Psoas muscle (tissue), 8 donors: Measurements from ENCODE around the gene SYNM. TPM values are rescaled to one million over a fixed set of nuclear protein-coding genes. Genes with fewer than 3 reads are reported as not detected.

Experiments
- ATAC-seq, 4 donors: fragments of 200-7000 bp; cut with Tn5 transposase; one replicate each; pipeline ENCODE4 v1.9.1; 2020; ENCODE audit warnings: moderate library complexity in 3 of 4, mild to moderate bottlenecking in 2 of 4
- DNase-seq, 2 donors: peaks; one replicate each; pipeline ENCODE4 v3.0.0-alpha.2; 2020
- H3K27ac ChIP-seq: fragments of 200-600 bp; one replicate; pipeline ENCODE4 v1.8.0; 2022
- H3K27me3 ChIP-seq, 3 donors: fragments of 200-600 bp in 1 of 3; one replicate each; pipeline versions ENCODE4 v1.6.1 to v1.8.0; 2013 to 2022; ENCODE audit warnings: low read length in 2 of 3, mild to moderate bottlenecking in 2 of 3, moderate library complexity in 1 of 3; ENCODE audit not compliant: insufficient read depth in 3 of 3
- H3K36me3 ChIP-seq, 2 donors: fragments of 200-600 bp in 1 of 2; one replicate each; pipeline versions ENCODE4 v1.6.1 to v1.8.0; 2013 to 2022; ENCODE audit warnings: low read depth in 1 of 2, mild to moderate bottlenecking in 1 of 2, moderate library complexity in 1 of 2; ENCODE audit not compliant: insufficient read depth in 1 of 2
- H3K4me1 ChIP-seq: fragments of 200-600 bp; one replicate; pipeline ENCODE4 v1.8.0; 2022
- H3K4me3 ChIP-seq: fragments of 200-600 bp; one replicate; pipeline ENCODE4 v1.8.0; 2022; ENCODE audit warnings: mild to moderate bottlenecking
- H3K9me3 ChIP-seq: fragments of 200-600 bp; one replicate; pipeline ENCODE4 v1.8.0; 2022
- WGBS, 3 donors: extraction: QIAGEN DNeasy Blood & Tissue Kit; methylation state at CpG; one replicate each; pipeline versions ENCODE4 v1.1.6 to v1.1.7; 2013; 5-methylcytosine and 5-hydroxymethylcytosine counted together
- intact Hi-C, 2 donors: fragments of 100-400 bp; cut with DNase I; formaldehyde crosslinking; loops; one replicate each; pipeline versions ENCODE4 v1.11.0 to v1.14.2; 2022
- polyA plus RNA-seq, 3 donors: library from polyadenylated mRNA; stranded (reverse); fragments of 200-250 nt; gene quantifications; one replicate each; pipeline ENCODE4 v1.2.3, GENCODE V29; 2013
- total RNA-seq, 4 donors: library from RNA; stranded (reverse); fragmentation: NEBNext Ultra II Directional in 2 of 4; extraction: Animal tissue kit (Norgen Biotek cat#: 25700) in 2 of 4; gene quantifications; one replicate each; pipeline versions ENCODE4 v1.2.1 to v1.2.4, GENCODE V29; 2021 to 2023
- TF ChIP-seq, protein P1 (sequence below): fragments of 200-600 bp; IDR thresholded peaks from one replicate; pipeline ENCODE4 v1.8.0; 2022; ENCODE audit warnings: antibody characterized with exemption
- donor health status: healthy with polysubstance abuse.
- donor health status: DM: no; HTN: no; CAD: no; lungs with moderate emphysema.
- donor health status: Bipolar disorder and iron deficiency.
- donor health status: healthy.
- donor health status: DM: yes; HTN: yes; CAD: no.
- donor health status: DM: no; HTN: no; CAD: no.
- donor health status: DM: no; HTN: no; CAD: no.
- donor health status: DM: yes; HTN: yes; CAD: no.

Gene SYNM
- total and polyA plus RNA-seq, 7 donors: 77.5 to 380 (median 291) TPM

DNA sequence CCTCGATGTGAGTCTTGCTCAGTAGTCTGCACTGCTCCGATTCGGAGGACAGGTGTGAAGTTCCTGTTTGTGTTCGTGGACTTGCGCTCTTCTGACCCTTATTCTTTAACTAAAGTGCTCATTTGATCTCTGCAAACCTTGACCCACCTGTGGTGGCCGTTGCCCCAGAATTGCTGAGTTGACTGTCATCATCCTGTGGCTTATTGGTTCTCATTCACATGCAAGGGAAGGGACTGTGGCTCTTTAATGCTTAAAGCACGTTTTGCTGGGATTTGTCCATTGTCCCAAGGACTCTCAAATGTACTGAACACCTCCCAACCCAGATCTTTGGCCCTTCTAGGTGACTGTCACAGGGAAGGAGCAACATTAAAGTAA lies 13.4 kb downstream of the SYNM start:
- H3K9me3 ChIP-seq: no peaks in the 10 kb centered on the region
- H3K36me3 ChIP-seq: peaks cover 0 to 35% of the 10 kb centered on the region in 2 donors
- H3K4me3 ChIP-seq: no peak overlapping the region
- H3K4me1 ChIP-seq: peaks cover 78% of the 10 kb centered on the region
- TF ChIP-seq, protein P1, sequence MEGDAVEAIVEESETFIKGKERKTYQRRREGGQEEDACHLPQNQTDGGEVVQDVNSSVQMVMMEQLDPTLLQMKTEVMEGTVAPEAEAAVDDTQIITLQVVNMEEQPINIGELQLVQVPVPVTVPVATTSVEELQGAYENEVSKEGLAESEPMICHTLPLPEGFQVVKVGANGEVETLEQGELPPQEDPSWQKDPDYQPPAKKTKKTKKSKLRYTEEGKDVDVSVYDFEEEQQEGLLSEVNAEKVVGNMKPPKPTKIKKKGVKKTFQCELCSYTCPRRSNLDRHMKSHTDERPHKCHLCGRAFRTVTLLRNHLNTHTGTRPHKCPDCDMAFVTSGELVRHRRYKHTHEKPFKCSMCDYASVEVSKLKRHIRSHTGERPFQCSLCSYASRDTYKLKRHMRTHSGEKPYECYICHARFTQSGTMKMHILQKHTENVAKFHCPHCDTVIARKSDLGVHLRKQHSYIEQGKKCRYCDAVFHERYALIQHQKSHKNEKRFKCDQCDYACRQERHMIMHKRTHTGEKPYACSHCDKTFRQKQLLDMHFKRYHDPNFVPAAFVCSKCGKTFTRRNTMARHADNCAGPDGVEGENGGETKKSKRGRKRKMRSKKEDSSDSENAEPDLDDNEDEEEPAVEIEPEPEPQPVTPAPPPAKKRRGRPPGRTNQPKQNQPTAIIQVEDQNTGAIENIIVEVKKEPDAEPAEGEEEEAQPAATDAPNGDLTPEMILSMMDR: no peak
- no peaks in the 10 kb centered on the region for H3K27me3 ChIP-seq
- peak overlapping the region; percentile 96 for H3K27ac ChIP-seq
- DNase-seq (no peak), ATAC-seq (no peak)
- 58 to 78% (median 62%) methylated on average over 7 of the region's 7 CpGs for WGBS, 3 donors
- intact Hi-C loops: no loop called here

DNA sequence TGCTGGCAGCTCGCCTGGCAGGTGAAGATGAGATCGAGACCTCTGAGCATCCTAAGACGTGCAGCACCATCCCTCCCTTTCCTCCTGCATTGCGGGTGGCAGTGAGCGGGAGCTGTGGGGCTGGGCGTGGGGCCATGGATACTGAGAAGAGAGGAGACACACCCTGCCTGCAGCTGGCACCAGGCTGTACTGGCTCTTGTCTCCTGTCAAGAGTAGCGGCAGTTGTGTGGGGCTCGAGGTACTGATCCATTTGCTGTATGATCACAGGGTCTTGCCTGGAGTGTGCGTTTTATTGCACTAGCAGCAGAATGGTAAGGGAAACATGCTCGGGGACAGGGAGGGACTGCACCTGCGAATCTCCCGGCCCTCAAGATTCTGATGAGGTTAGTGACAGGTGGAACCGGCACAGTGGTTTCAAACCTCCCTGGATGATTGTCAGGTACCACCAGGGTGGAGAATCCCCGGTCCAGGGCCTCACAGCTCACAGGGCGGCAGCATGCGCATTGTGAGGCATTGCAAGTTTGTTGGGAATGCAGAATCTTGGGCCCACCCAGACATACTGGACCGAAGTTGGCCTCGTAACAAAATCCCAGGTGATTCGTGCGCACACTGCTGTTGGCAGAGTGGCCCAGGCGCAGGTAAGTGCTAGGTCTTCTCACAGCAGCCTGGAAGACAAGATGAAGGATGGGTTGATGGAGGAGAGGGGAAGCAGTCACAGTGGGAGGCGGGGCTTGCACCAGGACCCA lies 14.1 kb downstream of the SYNM start:
- no peak overlapping the region for H3K4me3 ChIP-seq
- ATAC-seq: peak in 2 of 4 donors; percentile 25 to 41
- DNase-seq: peak in 1 of 2 donors; percentile 84
- intact Hi-C loops: no loop called here
- 54 to 70% (median 61%) methylated on average over 22 of the region's 22 CpGs for WGBS, 3 donors
- no peaks in the 10 kb centered on the region for H3K27me3 ChIP-seq
- H3K9me3 ChIP-seq: no peaks in the 10 kb centered on the region
- H3K4me1 ChIP-seq: peaks cover 78% of the 10 kb centered on the region
- TF ChIP-seq, protein P1: no peak
- H3K36me3 ChIP-seq: peaks cover 0 to 29% of the 10 kb centered on the region in 2 donors
- H3K27ac ChIP-seq: peak overlapping the region; percentile 96

DNA sequence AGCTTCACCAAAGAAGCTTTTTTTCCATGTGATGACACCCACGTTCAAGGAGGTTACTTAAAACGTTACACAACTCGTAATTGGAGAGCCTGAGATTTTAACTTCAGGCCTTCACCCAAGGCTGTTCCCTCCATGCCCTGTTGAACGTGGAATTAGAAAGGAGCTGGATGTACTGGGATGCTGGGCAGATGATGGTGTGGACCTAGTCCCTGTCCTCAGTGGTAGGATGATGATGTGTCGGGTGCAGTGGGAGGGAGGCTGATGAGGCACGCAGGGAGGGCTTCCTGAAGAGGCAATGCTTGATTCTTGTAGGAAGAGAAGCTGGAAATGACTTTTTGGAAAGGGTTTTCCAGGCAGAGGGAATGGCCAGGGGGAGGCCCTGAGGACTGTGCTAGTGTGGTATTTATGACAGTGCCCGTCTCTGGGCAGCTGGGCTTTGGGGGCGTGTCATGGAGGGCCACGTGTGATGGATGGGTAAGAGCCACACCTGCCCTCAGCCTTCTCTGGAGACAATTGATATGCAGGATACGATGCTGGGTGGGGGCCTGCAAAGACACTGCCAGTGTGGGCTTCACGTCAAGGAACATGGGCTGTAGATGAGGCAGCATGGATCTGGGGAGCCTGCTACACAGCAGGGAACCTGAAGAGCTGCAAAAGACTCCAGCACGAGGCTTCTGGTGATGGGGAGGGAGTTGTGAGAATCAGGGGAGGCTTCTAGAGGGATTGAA lies 15.3 kb downstream of the SYNM start:
- Histone ChIP-seq H3K4me1 (peaks cover 78% of the 10 kb centered on the region), H3K4me3 (no peak overlapping the region), H3K27me3 (no peaks in the 10 kb centered on the region), H3K36me3 (peaks cover 0 to 27% of the 10 kb centered on the region in 2 donors), H3K27ac (peak overlapping the region; percentile 96), H3K9me3 (no peaks in the 10 kb centered on the region)
- ATAC-seq (peak in 1 of 4 donors; percentile 4), DNase-seq (peak in 1 of 2 donors; percentile 39)
- intact Hi-C loops: loop anchor here (5.0 kb wide), 3 partner anchors 47 to 132 kb away; partner anchors contain the start of gene LRRC28 (in 1 of the 2)
- TF ChIP-seq, protein P1: no peak
- WGBS, 3 donors: 43 to 63% (median 44%) methylated on average over 12 of the region's 12 CpGs

DNA sequence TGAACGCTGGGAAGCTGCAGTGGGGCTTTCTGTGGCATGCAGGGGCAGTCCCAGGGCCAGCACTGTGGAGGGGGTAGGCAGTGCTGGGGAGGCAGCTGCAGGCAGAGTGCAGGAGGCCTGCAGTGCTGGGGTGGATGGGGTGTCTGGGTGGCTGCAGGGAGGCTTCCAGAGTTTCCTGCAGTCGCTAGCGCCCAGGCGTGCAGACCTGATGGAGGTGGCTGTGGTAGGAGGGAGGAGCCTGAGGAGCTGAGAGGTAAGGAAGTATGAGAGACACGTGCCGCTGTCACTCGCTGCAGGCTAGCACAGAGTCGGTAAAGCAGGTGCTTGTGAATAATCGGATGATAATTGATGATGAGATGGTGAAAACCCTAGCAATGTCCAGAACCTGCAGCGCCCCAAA lies 16.3 kb downstream of the SYNM start:
- Histone ChIP-seq H3K36me3 (peaks cover 0 to 23% of the 10 kb centered on the region in 2 donors), H3K9me3 (no peaks in the 10 kb centered on the region), H3K4me1 (peaks cover 78% of the 10 kb centered on the region), H3K4me3 (no peak overlapping the region), H3K27ac (peak overlapping the region; percentile 96), H3K27me3 (no peaks in the 10 kb centered on the region)
- intact Hi-C loops: loop anchor here (5.0 kb wide), 3 partner anchors 46 to 131 kb away; partner anchors contain the start of gene LRRC28 (in 1 of the 2)
- DNase-seq (peak in 1 of 2 donors; percentile 44), ATAC-seq (no peak)
- TF ChIP-seq, protein P1: no peak
- WGBS, 3 donors: 67 to 74% (median 73%) methylated on average over 10 of the region's 10 CpGs
